GM23248 (cell line): ENCODE data around the gene OR1I1. TPM values are rescaled to one million over a fixed set of nuclear protein-coding genes. Genes with fewer than 3 reads are reported as not detected.

ENCODE experiments used
- DNase-seq: peaks from one replicate; pipeline ENCODE4 v3.0.0-alpha.2; 2015
- H2AFZ ChIP-seq: fragments of 200-600 bp; sonication (generic); 2 replicates; pipeline ENCODE4 v1.6.1; 2016; ENCODE audit warnings: antibody characterized with exemption
- H3F3A ChIP-seq: fragments of 200-600 bp; sonication (generic); 2 replicates; pipeline ENCODE4 v1.6.1; 2016; ENCODE audit warnings: mild to moderate bottlenecking, antibody characterized with exemption, mixed run types; ENCODE audit not compliant: insufficient read depth
- H3K27ac ChIP-seq: fragments of 200-600 bp; sonication (generic); 2 replicates; pipeline ENCODE4 v1.5.1; 2016; ENCODE audit warnings: mild to moderate bottlenecking
- H3K27me3 ChIP-seq: fragments of 200-600 bp; sonication (generic); replicated peaks from 2 replicates; pipeline ENCODE4 v1.6.1; 2016; ENCODE audit warnings: mild to moderate bottlenecking; ENCODE audit not compliant: insufficient read depth
- H3K36me3 ChIP-seq: fragments of 200-600 bp; sonication (generic); 2 replicates; pipeline ENCODE4 v1.6.1; 2016; ENCODE audit warnings: low read depth, mild to moderate bottlenecking
- H3K4me1 ChIP-seq: fragments of 200-600 bp; sonication (generic); 2 replicates; pipeline ENCODE4 v1.6.1; 2016; ENCODE audit warnings: mild to moderate bottlenecking; ENCODE audit not compliant: insufficient read depth
- H3K4me2 ChIP-seq: fragments of 200-600 bp; sonication (generic); one replicate; pipeline ENCODE4 v1.6.1; 2016; ENCODE audit warnings: mild to moderate bottlenecking; ENCODE audit not compliant: unreplicated experiment
- H3K4me3 ChIP-seq: fragments of 200-600 bp; sonication (generic); 2 replicates; pipeline ENCODE4 v1.5.1; 2016; ENCODE audit warnings: mild to moderate bottlenecking
- H3K79me2 ChIP-seq: fragments of 200-600 bp; sonication (generic); 2 replicates; pipeline ENCODE4 v1.6.1; 2016; ENCODE audit warnings: mild to moderate bottlenecking; ENCODE audit not compliant: insufficient read depth
- H3K9ac ChIP-seq: fragments of 200-600 bp; sonication (generic); 2 replicates; pipeline ENCODE4 v1.6.1; 2016; ENCODE audit warnings: mild to moderate bottlenecking
- H3K9me2 ChIP-seq: fragments of 200-600 bp; sonication (generic); 2 replicates; pipeline ENCODE4 v1.6.1; 2016; ENCODE audit warnings: mixed run types, mild to moderate bottlenecking, moderate library complexity; ENCODE audit not compliant: insufficient read depth
- H3K9me3 ChIP-seq: fragments of 200-600 bp; sonication (generic); one replicate; pipeline ENCODE4 v1.6.1; 2017; ENCODE audit warnings: low read depth
- H4K20me1 ChIP-seq: fragments of 200-600 bp; sonication (generic); 2 replicates; pipeline ENCODE4 v1.6.0; 2016; ENCODE audit not compliant: insufficient read depth
- EZH2 ChIP-seq: fragments of 200-600 bp; sonication (generic); IDR thresholded peaks from 2 replicates; pipeline ENCODE4 v1.6.1; 2018; ENCODE audit warnings: antibody characterized with exemption, mild to moderate bottlenecking; ENCODE audit not compliant: insufficient read depth, poor library complexity, severe bottlenecking
- EZH2phosphoT487 ChIP-seq: fragments of 200-600 bp; sonication (generic); IDR thresholded peaks from 2 replicates; pipeline ENCODE4 v1.6.1; 2018; ENCODE audit warnings: antibody characterized with exemption, moderate library complexity, mild to moderate bottlenecking, low read depth; ENCODE audit not compliant: insufficient read depth
- WGBS, 2 experiments: methylation state at CpG; one replicate each; pipeline ENCODE4 v1.1.6; 2015 to 2017; ENCODE audit warnings: low lambda C conversion rate in 2 of 2, low coverage in 1 of 2; ENCODE audit errors: missing lambda C conversion rate in 2 of 2; 5-methylcytosine and 5-hydroxymethylcytosine counted together
- in situ Hi-C: fragments of 300-500 bp; cut with MboI; formaldehyde crosslinking; loops from 2 replicates; pipeline ENCODE4 v1.15.0; 2020
- polyA plus RNA-seq: library from polyadenylated mRNA; unstranded; fragments of >200 nt; fragmentation: Nextera tagmentation; extraction: Ambion mirVana; gene quantifications from 2 replicates; pipeline ENCODE4 v1.2.1, GENCODE V29; 2016
- total RNA-seq: library from RNA; depleted of rRNA; stranded (reverse); fragments of >200 nt; shearing (Covaris generic); gene quantifications from 2 replicates; pipeline ENCODE4 v1.2.3, GENCODE V29; 2014

Gene OR1I1
- total and polyA plus RNA-seq, 2 experiments from 2014 or later, result not detected

GRCh38 chr19:15115762-15116615 is 34.0 kb downstream of the OR1I1 start:
- H2AFZ ChIP-seq, result no peak overlapping the region
- WGBS, 2 experiments, result 82 to 85% methylated on average over 21 to 23 of the region's 23 CpGs
- DNase-seq, result no peak
- H3K27me3 ChIP-seq, result no peaks in the 10 kb centered on the region
- no peaks in the 10 kb centered on the region for H4K20me1 ChIP-seq
- H3K36me3 ChIP-seq, result peaks cover 29% of the 10 kb centered on the region
- peaks cover 33% of the 10 kb centered on the region for H3F3A ChIP-seq
- H3K9me2 ChIP-seq, result no peaks in the 10 kb centered on the region
- H3K9ac ChIP-seq, result no peak overlapping the region
- in situ Hi-C loops, result no loop called here
- H3K4me3 ChIP-seq, result no peak overlapping the region
- H3K79me2 ChIP-seq, result peaks cover 6% of the 10 kb centered on the region; the same call in 1 of the 2 replicates
- H3K27ac ChIP-seq, result no peak overlapping the region
- no peak for TF ChIP-seq EZH2phosphoT487
- no peak for TF ChIP-seq EZH2
- H3K9me3 ChIP-seq, result no peaks in the 10 kb centered on the region
- no peak overlapping the region for H3K4me2 ChIP-seq
- no peaks in the 10 kb centered on the region for H3K4me1 ChIP-seq

GRCh38 chr19:15116856-15117255 is 34.8 kb downstream of the OR1I1 start:
- H3K9me3 ChIP-seq, result no peaks in the 10 kb centered on the region
- no peaks in the 10 kb centered on the region for H4K20me1 ChIP-seq
- no peak overlapping the region for H3K9ac ChIP-seq
- in situ Hi-C loops, result no loop called here
- no peak for DNase-seq
- no peak overlapping the region for H3K4me2 ChIP-seq
- peaks cover 31% of the 10 kb centered on the region for H3F3A ChIP-seq
- no peak overlapping the region for H3K4me3 ChIP-seq
- H3K36me3 ChIP-seq, result peaks cover 23% of the 10 kb centered on the region
- no peaks in the 10 kb centered on the region for H3K4me1 ChIP-seq
- H3K27me3 ChIP-seq, result no peaks in the 10 kb centered on the region
- no peaks in the 10 kb centered on the region for H3K9me2 ChIP-seq
- no peak overlapping the region for H2AFZ ChIP-seq
- WGBS, 2 experiments, result 82 to 86% methylated on average over 12 of the region's 12 CpGs
- TF ChIP-seq EZH2 (no peak), EZH2phosphoT487 (no peak)
- H3K27ac ChIP-seq, result no peak overlapping the region
- peaks cover 4% of the 10 kb centered on the region; the same call in 1 of the 2 replicates for H3K79me2 ChIP-seq

GRCh38 chr19:15118248-15118647 is 36.2 kb downstream of the OR1I1 start:
- H3K4me1 ChIP-seq, result no peaks in the 10 kb centered on the region
- no peak overlapping the region for H3K9ac ChIP-seq
- H3K4me2 ChIP-seq, result no peak overlapping the region
- peaks cover 17% of the 10 kb centered on the region for H3F3A ChIP-seq
- H3K9me3 ChIP-seq, result no peaks in the 10 kb centered on the region
- H3K4me3 ChIP-seq, result no peak overlapping the region
- TF ChIP-seq EZH2phosphoT487 (no peak), EZH2 (no peak)
- in situ Hi-C loops, result no loop called here
- DNase-seq, result no peak
- H3K9me2 ChIP-seq, result no peaks in the 10 kb centered on the region
- 0 out of 2 replicates have a peak, but pooled peaks cover under 1% of the 10 kb centered on the region for H3K79me2 ChIP-seq
- no peak overlapping the region for H2AFZ ChIP-seq
- WGBS, 2 experiments, result 96 to 100% methylated on average over 2 of the region's 2 CpGs
- no peak overlapping the region for H3K27ac ChIP-seq
- no peaks in the 10 kb centered on the region for H3K27me3 ChIP-seq
- H3K36me3 ChIP-seq, result peaks cover 11% of the 10 kb centered on the region
- H4K20me1 ChIP-seq, result no peaks in the 10 kb centered on the region

GRCh38 chr19:15118789-15119494 is 36.9 kb downstream of the OR1I1 start:
- no peak overlapping the region for H3K27ac ChIP-seq
- in situ Hi-C loops, result no loop called here
- peaks cover 5% of the 10 kb centered on the region for H3K36me3 ChIP-seq
- H3K9ac ChIP-seq, result no peak overlapping the region
- H3K4me3 ChIP-seq, result no peak overlapping the region
- WGBS, 2 experiments, result 92 to 94% methylated on average over 18 to 20 of the region's 20 CpGs
- no peaks in the 10 kb centered on the region for H4K20me1 ChIP-seq
- H3K4me1 ChIP-seq, result peaks cover 1% of the 10 kb centered on the region; the same call in 1 of the 2 replicates
- no peak for DNase-seq
- no peaks in the 10 kb centered on the region for H3K9me3 ChIP-seq
- H3K27me3 ChIP-seq, result no peaks in the 10 kb centered on the region
- H3K9me2 ChIP-seq, result no peaks in the 10 kb centered on the region
- H2AFZ ChIP-seq, result no peak overlapping the region
- no peak for TF ChIP-seq EZH2
- no peak for TF ChIP-seq EZH2phosphoT487
- H3K4me2 ChIP-seq, result no peak overlapping the region
- H3F3A ChIP-seq, result peaks cover 10% of the 10 kb centered on the region
- peaks cover 8% of the 10 kb centered on the region for H3K79me2 ChIP-seq
